GM13977 (cell line): ENCODE measurements around the gene C21orf91.
"Not testable (repeated sequence)": the region's sequence is repeated elsewhere in the genome, so short reads cannot be mapped to it uniquely, and the experiment has no call there.

Source experiments
- DNase-seq: peaks from one replicate; pipeline ENCODE4 v3.0.0; 2012; ENCODE audit warnings: low spot score
- in situ Hi-C: fragments of 300-500 bp; cut with MboI; formaldehyde crosslinking; loops from one replicate; pipeline ENCODE4 v1.12.0; 2022; ENCODE audit warnings: low sequenced_read_pairs, low pct_unique_long_range_greater_than_20kb, mixed read lengths, inconsistent platforms; ENCODE audit not compliant: unreplicated experiment
- TF ChIP-seq, protein P1 (sequence below): IDR thresholded peaks from 2 replicates; pipeline ENCODE4 v1.5.1; 2012; ENCODE audit warnings: mild to moderate bottlenecking, control low read depth; ENCODE audit not compliant: insufficient read depth; ENCODE audit errors: extremely low read depth, missing control alignments

The C21orf91 gene

DNA sequence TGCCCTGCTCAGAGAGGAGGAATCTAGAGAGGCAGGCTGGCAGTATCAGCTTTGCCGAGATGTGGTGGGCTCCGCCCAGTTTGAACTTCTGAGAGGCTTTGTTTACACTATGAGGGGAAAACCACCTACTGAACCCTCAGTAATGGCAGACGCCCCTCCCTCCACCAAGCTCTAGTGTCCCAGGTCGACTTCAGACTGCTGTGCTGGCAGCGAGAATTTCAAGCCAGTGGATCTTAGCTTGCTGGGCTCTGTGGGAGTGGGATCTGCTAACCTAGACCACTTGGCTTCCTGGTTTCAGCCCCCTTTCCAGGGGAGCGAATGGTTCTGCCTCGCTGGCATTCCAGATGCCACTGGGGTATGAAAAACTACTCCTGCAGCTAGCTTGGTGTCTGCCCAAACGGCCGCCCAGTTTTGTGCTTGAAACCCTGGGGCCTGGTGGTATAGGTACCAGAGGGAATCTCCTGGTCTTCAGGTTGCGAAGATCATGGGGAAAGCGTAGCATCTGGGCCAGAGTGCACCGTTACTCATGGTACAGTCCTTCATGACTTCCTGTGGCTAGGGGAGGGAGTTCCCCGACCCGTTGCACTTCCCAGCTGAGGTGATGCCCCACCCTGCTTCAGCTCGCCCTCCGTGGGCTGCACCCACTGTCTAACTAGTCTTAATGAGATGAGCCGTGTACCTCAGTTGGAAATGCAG lies 43.6 kb downstream of the C21orf91 start:
- TF ChIP-seq, protein P1, sequence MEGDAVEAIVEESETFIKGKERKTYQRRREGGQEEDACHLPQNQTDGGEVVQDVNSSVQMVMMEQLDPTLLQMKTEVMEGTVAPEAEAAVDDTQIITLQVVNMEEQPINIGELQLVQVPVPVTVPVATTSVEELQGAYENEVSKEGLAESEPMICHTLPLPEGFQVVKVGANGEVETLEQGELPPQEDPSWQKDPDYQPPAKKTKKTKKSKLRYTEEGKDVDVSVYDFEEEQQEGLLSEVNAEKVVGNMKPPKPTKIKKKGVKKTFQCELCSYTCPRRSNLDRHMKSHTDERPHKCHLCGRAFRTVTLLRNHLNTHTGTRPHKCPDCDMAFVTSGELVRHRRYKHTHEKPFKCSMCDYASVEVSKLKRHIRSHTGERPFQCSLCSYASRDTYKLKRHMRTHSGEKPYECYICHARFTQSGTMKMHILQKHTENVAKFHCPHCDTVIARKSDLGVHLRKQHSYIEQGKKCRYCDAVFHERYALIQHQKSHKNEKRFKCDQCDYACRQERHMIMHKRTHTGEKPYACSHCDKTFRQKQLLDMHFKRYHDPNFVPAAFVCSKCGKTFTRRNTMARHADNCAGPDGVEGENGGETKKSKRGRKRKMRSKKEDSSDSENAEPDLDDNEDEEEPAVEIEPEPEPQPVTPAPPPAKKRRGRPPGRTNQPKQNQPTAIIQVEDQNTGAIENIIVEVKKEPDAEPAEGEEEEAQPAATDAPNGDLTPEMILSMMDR, result no peak
- in situ Hi-C loops, result loop anchor here (25.0 kb wide), 1 partner anchor 88 kb away; no protein-coding TSS in a partner anchor
- no peak for DNase-seq

DNA sequence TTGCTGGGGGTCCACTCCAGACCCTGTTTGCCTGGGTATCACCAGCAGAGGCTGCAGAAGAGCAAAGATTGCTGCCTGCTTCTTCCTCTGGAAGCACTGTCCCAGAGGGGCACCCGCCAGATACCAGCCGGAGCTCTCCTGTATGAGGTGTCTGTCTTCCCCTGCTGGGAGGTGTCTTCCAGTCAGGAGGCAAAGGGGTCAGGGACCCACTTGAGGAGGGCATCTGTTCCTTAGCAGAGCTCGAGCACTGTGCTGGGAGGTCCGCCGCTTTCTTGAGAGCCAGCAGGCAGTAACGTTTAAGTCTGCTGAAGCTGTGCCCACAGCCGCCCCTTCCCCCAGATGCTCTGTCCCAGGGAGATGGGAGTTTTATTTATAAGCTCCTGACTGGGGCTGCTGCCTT lies 44.1 kb downstream of the C21orf91 start:
- in situ Hi-C loops, result loop anchor here (25.0 kb wide), 1 partner anchor 88 kb away; no protein-coding TSS in a partner anchor
- DNase-seq, result not testable (repeated sequence)

DNA sequence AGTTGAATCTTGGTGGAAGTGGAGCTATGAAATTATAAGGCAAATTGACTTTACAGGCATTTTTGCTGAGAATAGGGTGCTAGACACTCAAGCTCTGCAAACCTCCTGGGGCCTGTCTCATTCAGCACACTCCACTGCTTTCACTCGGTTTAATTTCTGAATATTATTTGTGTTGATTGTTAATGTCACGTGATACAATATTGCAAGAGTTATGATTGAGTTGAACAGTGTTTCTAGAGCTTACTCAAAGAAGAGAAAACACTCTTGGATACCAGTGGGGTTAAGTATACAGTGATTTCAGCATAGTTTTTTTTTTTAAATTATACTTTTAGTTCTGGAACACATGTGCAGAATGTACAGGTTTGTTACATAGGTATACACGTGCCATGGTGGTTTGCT lies 49.7 kb downstream of the C21orf91 start:
- in situ Hi-C loops, result no loop called here
- DNase-seq, result no peak
- TF ChIP-seq, protein P1, result no peak

DNA sequence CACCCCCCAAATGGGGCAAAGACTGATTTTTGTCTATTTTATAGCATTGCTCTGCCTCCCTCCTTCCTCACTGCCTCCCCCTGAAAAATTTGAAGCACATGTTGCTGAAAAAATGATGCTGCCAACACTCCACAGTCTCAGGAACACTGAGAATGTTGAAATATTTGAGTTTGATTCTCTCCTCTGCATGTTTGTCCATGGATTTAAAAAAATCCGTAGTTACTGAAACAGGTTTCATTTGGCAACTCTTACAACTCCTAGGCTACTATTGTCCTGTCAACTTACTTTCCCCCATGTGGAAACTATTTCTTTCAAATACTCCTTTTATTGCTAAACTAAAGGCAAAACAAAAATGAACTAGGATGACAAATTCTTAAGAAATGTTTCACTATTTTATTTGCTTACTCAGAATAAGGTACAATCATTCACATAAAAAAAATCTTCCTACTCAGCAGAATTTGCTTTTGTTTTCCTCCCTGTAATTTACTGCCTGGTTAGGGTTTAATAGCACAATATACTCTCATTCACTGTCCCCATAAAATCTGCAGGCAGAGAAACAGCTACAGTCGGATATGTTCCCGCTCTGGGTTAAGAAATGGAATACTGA lies 50.2 kb downstream of the C21orf91 start:
- TF ChIP-seq, protein P1, result no peak
- no peak for DNase-seq
- in situ Hi-C loops, result no loop called here

DNA sequence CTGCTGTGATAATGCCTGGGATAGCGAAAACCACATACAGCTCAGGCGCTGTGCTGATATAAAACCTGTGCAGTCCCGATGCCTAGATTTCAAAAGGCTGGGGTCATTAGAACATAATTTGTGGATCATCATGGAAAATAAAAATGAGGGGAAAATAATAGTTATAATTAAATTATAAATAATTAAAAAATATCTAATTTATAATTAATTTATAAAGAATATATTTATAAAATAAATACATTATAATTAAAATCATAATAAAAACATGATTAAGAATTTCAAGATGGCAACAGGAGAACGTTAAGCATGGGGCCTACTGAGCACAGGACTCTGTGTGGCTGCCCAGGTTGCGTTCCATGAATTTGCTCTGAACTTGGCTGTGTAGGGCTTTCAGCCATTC lies 53.9 kb downstream of the C21orf91 start:
- no peak for DNase-seq
- in situ Hi-C loops, result no loop called here
- TF ChIP-seq, protein P1, result no peak

DNA sequence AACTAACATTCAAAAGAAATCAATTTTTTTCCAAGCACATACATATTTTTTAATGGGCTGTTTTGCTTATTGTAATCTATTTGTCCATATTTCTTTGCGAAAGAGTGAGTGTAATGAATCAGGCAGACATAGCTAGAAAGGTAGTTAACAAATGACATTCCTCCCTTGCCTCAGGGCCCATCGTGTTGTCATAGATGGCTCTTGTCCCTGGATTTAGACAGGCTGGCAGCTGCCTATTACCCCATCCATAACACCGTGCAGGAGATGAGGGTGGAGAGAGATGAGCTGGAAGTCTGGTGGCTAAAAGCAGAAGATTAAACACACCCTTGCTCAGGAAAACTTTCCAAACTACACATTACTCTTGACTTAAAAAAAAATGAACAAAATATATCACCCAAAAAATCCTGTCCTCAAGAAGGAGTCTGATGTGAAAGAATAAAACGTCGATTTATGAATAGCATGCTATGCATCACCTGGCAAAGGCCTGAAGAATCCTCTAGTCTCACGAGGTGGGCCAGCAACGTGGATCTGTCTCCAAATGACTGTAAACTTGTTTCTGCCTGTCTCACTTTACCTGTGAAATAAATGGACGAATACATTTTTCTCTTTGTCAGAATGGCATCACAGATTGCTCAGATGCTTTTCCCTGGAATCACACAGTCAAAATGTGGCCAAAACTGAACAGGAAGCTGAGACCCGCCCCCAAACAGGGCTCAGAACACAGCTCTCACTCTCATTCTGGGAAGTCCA lies 55.7 kb downstream of the C21orf91 start:
- in situ Hi-C loops, result no loop called here
- TF ChIP-seq, protein P1, result no peak
- DNase-seq, result no peak

DNA sequence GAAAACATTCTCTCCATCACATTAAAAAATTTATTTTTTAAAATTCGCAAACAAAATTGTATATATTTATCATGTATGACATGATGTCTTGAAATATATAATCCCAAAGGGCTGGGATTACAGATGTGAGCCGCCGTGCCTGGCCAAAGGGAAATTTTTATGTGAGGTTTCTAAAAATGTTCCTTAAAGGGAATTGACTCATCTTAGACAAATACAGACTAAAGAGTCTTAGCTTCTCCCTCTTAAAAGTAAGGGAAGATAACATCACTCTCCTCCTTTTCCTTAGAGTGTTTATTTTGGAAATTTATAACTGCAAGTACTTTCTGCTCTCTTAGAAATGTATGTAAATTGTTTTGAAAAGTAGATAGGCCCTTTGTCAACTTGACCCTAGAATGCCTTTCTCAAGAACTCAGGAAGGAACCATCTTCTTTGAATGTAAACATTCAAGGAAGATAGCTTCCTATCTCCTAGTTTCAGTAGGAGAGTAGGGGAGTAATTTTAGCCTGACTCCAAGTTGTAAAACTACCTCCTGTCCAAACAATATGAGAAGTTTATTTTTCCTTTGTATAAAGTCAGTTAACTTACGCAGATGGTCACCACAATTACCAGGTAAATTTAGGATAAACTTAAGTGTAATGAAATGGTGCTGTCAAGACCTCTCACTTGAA lies 59.5 kb downstream of the C21orf91 start:
- no peak for DNase-seq
- in situ Hi-C loops, result no loop called here
- TF ChIP-seq, protein P1, result no peak
